HUES48 (cell line): ENCODE data around the gene HPGD.

Experiments used
- H3K27ac ChIP-seq: one replicate; pipeline ENCODE4 v1.7.0; 2013; ENCODE audit warnings: low read depth, low read length, inconsistent platforms
- H3K27me3 ChIP-seq: 2 replicates; pipeline ENCODE4 v1.6.1; 2013; ENCODE audit warnings: mild to moderate bottlenecking, low read length; ENCODE audit not compliant: control insufficient read depth, insufficient read depth
- H3K36me3 ChIP-seq: 2 replicates; pipeline ENCODE4 v1.6.1; 2013; ENCODE audit warnings: low read length; ENCODE audit not compliant: control insufficient read depth, insufficient read depth
- H3K4me1 ChIP-seq: 2 replicates; pipeline ENCODE4 v1.6.1; 2013; ENCODE audit warnings: mild to moderate bottlenecking, low read length; ENCODE audit not compliant: control insufficient read depth, insufficient read depth
- H3K4me3 ChIP-seq: 2 replicates; pipeline ENCODE4 v1.5.1; 2013; ENCODE audit warnings: mild to moderate bottlenecking, low read depth, low read length
- H3K9ac ChIP-seq: 2 replicates; pipeline ENCODE4 v1.6.1; 2013; ENCODE audit warnings: mild to moderate bottlenecking, low read depth, low read length, moderate library complexity
- H3K9me3 ChIP-seq: 2 replicates; pipeline ENCODE4 v1.6.1; 2013; ENCODE audit warnings: low read length; ENCODE audit not compliant: control insufficient read depth, insufficient read depth

The HPGD gene

DNA sequence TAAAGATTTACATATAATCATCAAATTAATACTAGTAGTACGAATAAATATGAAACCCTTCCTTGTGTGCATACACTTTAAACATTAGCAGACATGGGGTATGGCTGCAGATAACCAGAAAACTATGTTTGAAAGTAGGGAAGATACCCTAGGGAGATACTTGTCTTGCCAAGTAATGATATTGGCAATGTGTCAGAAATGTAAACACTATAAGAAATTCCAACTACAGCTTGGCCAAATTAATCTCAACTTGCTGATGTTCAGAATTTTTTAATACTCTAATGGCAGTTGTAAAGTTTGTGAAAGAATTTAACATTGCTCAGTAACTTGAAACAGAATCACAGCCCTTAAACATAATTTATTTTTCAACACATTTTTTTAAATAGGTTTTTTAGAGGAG is 27.4 kb upstream of the HPGD start:
- Histone ChIP-seq H3K9ac (no peak overlapping the region), H3K36me3 (no peaks in the 10 kb centered on the region), H3K27ac (no peak overlapping the region), H3K9me3 (no peaks in the 10 kb centered on the region; the same call in 1 of the 2 replicates), H3K4me1 (peaks cover 12% of the 10 kb centered on the region), H3K4me3 (no peak overlapping the region), H3K27me3 (no peaks in the 10 kb centered on the region)

DNA sequence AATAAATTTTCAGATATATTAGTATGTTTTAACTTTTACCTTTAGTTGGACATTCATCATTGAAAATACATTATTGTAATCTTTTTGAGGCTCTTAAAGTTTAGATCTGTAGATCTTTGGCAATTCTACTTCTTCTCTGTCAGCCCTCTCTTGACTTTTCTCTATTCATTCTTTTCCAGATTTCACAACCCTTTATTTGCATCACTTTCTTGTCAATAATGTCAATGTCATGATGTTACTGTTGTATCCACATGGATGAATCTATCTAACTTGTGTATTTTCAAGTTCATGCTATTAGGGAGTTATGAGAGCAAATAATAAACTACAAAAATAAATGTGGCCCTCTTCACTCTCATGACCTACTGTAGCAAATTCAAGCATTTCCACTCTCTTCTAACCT is 23.0 kb upstream of the HPGD start:
- no peak overlapping the region for H3K27ac ChIP-seq
- no peaks in the 10 kb centered on the region for H3K27me3 ChIP-seq
- H3K4me1 ChIP-seq = peaks cover 4% of the 10 kb centered on the region
- H3K36me3 ChIP-seq = no peaks in the 10 kb centered on the region
- no peak overlapping the region for H3K9ac ChIP-seq
- no peak overlapping the region for H3K4me3 ChIP-seq
- H3K9me3 ChIP-seq = no peaks in the 10 kb centered on the region; the same call in 1 of the 2 replicates

DNA sequence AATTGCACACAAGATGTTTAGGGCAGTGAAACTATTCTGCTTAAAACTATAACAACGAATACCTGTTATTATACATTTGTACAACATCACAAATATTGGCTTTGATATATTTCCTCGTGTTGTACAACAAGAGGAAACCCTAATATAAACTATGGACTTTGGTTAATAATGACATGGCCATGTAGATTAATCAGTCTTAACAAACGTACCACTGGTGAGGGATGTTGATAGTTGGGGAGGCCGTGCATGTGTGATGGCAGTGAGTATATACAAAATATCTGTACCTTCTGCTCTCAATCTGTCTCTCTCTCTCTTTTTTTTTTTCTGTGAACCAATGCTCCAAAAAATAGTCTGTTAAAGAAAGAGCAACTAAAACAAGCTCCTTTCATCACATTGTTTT is 22.2 kb upstream of the HPGD start:
- H3K27ac ChIP-seq = no peak overlapping the region
- H3K9ac ChIP-seq = no peak overlapping the region
- no peak overlapping the region for H3K4me3 ChIP-seq
- no peaks in the 10 kb centered on the region for H3K4me1 ChIP-seq
- H3K27me3 ChIP-seq = no peaks in the 10 kb centered on the region
- no peaks in the 10 kb centered on the region; the same call in 1 of the 2 replicates for H3K9me3 ChIP-seq
- no peaks in the 10 kb centered on the region for H3K36me3 ChIP-seq

DNA sequence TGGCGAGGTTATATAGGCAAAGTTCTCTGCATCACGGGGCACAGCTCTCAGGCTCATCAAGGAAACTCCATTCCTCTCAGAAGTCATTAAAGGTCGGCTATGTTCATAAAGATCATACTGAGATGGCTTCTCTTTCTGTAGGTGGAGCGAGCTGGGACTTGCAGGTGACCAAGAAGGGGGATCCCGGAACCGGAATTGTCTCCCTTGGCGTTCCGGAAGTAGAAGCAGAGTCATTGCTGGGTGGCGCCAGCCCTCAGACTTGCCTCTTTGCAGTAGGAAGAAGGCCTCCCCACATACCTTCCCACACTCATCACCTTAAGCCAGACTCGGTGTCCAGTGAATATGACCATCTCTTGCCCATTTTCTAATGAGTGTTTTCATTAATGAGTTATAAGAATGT is 17.9 kb upstream of the HPGD start:
- no peak overlapping the region for H3K9ac ChIP-seq
- H3K27ac ChIP-seq = no peak overlapping the region
- no peak overlapping the region for H3K4me3 ChIP-seq
- H3K9me3 ChIP-seq = no peaks in the 10 kb centered on the region
- no peaks in the 10 kb centered on the region for H3K27me3 ChIP-seq
- H3K36me3 ChIP-seq = no peaks in the 10 kb centered on the region
- H3K4me1 ChIP-seq = no peaks in the 10 kb centered on the region

- Histone ChIP-seq H3K4me3 (no peak overlapping the region), H3K27me3 (no peaks in the 10 kb centered on the region), H3K27ac (no peak overlapping the region), H3K4me1 (no peaks in the 10 kb centered on the region), H3K9me3 (no peaks in the 10 kb centered on the region), H3K36me3 (no peaks in the 10 kb centered on the region), H3K9ac (no peak overlapping the region)
Measured at GRCh38 chr4:174539571-174539970, 17.3 kb upstream of the HPGD start.

DNA sequence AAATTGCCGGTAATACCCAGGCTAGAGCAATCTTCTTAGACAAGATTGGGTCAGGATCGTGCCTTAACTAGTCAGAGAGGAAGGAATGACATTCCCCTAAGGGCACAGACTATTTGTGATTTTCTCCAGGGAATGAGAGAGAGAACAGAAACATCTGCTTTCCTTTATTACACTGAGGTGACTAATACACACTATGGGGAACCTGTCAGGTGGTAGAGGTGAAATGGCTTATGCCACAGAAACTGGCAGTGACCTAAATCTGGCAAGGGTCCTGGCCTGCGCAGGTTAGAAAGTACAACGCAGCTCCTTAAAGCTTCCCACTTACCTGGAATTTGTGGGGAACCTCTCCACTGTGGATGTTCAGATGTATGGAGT is 16.6 kb upstream of the HPGD start:
- no peaks in the 10 kb centered on the region for H3K9me3 ChIP-seq
- no peaks in the 10 kb centered on the region for H3K4me1 ChIP-seq
- H3K27me3 ChIP-seq = no peaks in the 10 kb centered on the region
- no peak overlapping the region for H3K27ac ChIP-seq
- H3K9ac ChIP-seq = no peak overlapping the region
- no peak overlapping the region for H3K4me3 ChIP-seq
- H3K36me3 ChIP-seq = no peaks in the 10 kb centered on the region

GRCh38 chr4:174538123-174538875 is 16.0 kb upstream of the HPGD start:
- H3K4me3 ChIP-seq = no peak overlapping the region
- H3K27ac ChIP-seq = no peak overlapping the region
- H3K9me3 ChIP-seq = no peaks in the 10 kb centered on the region
- H3K4me1 ChIP-seq = no peaks in the 10 kb centered on the region
- H3K36me3 ChIP-seq = no peaks in the 10 kb centered on the region
- H3K9ac ChIP-seq = no peak overlapping the region
- no peaks in the 10 kb centered on the region for H3K27me3 ChIP-seq

- H3K9me3 ChIP-seq = no peaks in the 10 kb centered on the region
- H3K4me1 ChIP-seq = no peaks in the 10 kb centered on the region
- no peak overlapping the region for H3K27ac ChIP-seq
- H3K4me3 ChIP-seq = no peak overlapping the region
- no peaks in the 10 kb centered on the region for H3K36me3 ChIP-seq
- no peak overlapping the region for H3K9ac ChIP-seq
- no peaks in the 10 kb centered on the region for H3K27me3 ChIP-seq
Measured at GRCh38 chr4:174537634-174538033, 15.3 kb upstream of the HPGD start.

DNA sequence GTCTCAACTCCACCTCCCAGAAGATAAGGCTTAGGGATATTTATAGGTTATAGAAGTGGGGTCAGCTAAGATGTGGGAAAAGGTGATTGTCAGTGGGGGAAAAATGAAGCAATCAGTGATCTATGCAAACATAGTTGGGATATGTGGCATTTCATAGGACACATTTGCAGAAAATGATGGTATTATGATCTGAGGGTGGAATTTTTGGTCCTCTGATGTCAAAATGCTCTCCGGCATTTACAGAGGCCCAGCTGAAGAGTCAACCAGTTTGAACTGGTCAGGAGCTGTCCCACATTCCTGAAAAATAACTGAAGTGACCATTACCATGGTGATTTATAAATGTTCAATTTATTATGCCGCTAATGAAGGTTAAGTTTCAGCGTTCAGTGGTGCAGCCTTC is 12.2 kb upstream of the HPGD start:
- Histone ChIP-seq H3K9me3 (no peaks in the 10 kb centered on the region), H3K27me3 (no peaks in the 10 kb centered on the region), H3K36me3 (no peaks in the 10 kb centered on the region), H3K4me1 (peaks cover 11% of the 10 kb centered on the region), H3K9ac (no peak overlapping the region), H3K4me3 (no peak overlapping the region), H3K27ac (no peak overlapping the region)

DNA sequence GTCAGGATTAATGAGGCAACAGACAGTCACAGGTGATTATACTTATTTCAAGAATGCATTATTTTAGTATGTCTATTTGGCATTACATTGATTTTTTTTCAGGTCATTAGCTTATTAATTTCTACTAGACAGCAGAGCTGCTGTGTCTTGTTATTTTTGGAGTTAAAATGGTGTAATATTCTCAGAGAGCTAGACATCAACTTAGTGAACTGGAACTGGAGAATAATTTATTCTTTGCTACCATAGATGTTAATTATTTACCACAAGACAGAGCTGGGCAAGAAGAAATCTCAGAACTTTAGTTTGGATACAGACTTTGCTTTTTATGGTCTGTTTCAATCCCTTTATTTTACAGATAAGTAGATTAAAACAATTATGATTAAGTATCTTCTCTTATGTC is 10.2 kb upstream of the HPGD start:
- H3K4me1 ChIP-seq = peaks cover 18% of the 10 kb centered on the region

GRCh38 chr4:174531486-174531885 is 9.2 kb upstream of the HPGD start:
- Histone ChIP-seq H3K9me3 (no peaks in the 10 kb centered on the region), H3K4me1 (peaks cover 18% of the 10 kb centered on the region), H3K4me3 (no peak overlapping the region), H3K9ac (no peak overlapping the region), H3K27me3 (no peaks in the 10 kb centered on the region), H3K27ac (no peak overlapping the region), H3K36me3 (no peaks in the 10 kb centered on the region)

More for the DNA sequence above, 10.2 kb upstream of the HPGD start:
- H3K27me3 ChIP-seq = no peaks in the 10 kb centered on the region
- no peaks in the 10 kb centered on the region for H3K9me3 ChIP-seq
- no peak overlapping the region for H3K4me3 ChIP-seq
- no peak overlapping the region for H3K9ac ChIP-seq
- no peak overlapping the region for H3K27ac ChIP-seq
- no peaks in the 10 kb centered on the region for H3K36me3 ChIP-seq
